ENCODE data around the gene FOXP1. TPM values are rescaled to one million over a fixed set of nuclear protein-coding genes. Genes with fewer than 3 reads are reported as not detected.

FOXP1 gene
- total and polyA plus RNA-seq, 2 of the 13 experiments (the other 11 are each of a cell fraction or from before 2014, with no cell fraction given) = 40.4 to 59.0 TPM

DNA sequence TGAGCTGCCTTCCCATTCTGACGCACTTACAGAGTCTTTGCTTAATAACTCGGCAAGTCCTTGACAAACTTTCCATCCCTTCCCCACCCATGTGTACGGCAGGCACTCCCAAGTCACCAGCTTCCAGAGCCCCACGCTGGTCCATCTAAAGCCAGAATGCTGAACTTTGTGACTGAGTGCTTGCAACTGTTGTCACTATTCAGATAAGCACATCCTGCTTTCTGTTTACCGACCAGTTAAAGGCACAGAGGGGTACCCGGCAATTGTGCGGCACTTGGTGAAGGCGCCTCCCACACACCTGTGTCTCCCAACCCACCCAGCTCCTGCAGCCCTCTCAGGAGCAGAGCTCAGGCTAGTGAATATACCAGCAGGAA is 430.6 kb downstream of the FOXP1 start (continued):
- TF ChIP-seq, protein P1, sequence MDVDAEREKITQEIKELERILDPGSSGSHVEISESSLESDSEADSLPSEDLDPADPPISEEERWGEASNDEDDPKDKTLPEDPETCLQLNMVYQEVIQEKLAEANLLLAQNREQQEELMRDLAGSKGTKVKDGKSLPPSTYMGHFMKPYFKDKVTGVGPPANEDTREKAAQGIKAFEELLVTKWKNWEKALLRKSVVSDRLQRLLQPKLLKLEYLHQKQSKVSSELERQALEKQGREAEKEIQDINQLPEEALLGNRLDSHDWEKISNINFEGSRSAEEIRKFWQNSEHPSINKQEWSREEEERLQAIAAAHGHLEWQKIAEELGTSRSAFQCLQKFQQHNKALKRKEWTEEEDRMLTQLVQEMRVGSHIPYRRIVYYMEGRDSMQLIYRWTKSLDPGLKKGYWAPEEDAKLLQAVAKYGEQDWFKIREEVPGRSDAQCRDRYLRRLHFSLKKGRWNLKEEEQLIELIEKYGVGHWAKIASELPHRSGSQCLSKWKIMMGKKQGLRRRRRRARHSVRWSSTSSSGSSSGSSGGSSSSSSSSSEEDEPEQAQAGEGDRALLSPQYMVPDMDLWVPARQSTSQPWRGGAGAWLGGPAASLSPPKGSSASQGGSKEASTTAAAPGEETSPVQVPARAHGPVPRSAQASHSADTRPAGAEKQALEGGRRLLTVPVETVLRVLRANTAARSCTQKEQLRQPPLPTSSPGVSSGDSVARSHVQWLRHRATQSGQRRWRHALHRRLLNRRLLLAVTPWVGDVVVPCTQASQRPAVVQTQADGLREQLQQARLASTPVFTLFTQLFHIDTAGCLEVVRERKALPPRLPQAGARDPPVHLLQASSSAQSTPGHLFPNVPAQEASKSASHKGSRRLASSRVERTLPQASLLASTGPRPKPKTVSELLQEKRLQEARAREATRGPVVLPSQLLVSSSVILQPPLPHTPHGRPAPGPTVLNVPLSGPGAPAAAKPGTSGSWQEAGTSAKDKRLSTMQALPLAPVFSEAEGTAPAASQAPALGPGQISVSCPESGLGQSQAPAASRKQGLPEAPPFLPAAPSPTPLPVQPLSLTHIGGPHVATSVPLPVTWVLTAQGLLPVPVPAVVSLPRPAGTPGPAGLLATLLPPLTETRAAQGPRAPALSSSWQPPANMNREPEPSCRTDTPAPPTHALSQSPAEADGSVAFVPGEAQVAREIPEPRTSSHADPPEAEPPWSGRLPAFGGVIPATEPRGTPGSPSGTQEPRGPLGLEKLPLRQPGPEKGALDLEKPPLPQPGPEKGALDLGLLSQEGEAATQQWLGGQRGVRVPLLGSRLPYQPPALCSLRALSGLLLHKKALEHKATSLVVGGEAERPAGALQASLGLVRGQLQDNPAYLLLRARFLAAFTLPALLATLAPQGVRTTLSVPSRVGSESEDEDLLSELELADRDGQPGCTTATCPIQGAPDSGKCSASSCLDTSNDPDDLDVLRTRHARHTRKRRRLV (CRISPR knock-in tag; IDR thresholded peaks at IDR 0.05) = no peak
- TF ChIP-seq, protein P2, sequence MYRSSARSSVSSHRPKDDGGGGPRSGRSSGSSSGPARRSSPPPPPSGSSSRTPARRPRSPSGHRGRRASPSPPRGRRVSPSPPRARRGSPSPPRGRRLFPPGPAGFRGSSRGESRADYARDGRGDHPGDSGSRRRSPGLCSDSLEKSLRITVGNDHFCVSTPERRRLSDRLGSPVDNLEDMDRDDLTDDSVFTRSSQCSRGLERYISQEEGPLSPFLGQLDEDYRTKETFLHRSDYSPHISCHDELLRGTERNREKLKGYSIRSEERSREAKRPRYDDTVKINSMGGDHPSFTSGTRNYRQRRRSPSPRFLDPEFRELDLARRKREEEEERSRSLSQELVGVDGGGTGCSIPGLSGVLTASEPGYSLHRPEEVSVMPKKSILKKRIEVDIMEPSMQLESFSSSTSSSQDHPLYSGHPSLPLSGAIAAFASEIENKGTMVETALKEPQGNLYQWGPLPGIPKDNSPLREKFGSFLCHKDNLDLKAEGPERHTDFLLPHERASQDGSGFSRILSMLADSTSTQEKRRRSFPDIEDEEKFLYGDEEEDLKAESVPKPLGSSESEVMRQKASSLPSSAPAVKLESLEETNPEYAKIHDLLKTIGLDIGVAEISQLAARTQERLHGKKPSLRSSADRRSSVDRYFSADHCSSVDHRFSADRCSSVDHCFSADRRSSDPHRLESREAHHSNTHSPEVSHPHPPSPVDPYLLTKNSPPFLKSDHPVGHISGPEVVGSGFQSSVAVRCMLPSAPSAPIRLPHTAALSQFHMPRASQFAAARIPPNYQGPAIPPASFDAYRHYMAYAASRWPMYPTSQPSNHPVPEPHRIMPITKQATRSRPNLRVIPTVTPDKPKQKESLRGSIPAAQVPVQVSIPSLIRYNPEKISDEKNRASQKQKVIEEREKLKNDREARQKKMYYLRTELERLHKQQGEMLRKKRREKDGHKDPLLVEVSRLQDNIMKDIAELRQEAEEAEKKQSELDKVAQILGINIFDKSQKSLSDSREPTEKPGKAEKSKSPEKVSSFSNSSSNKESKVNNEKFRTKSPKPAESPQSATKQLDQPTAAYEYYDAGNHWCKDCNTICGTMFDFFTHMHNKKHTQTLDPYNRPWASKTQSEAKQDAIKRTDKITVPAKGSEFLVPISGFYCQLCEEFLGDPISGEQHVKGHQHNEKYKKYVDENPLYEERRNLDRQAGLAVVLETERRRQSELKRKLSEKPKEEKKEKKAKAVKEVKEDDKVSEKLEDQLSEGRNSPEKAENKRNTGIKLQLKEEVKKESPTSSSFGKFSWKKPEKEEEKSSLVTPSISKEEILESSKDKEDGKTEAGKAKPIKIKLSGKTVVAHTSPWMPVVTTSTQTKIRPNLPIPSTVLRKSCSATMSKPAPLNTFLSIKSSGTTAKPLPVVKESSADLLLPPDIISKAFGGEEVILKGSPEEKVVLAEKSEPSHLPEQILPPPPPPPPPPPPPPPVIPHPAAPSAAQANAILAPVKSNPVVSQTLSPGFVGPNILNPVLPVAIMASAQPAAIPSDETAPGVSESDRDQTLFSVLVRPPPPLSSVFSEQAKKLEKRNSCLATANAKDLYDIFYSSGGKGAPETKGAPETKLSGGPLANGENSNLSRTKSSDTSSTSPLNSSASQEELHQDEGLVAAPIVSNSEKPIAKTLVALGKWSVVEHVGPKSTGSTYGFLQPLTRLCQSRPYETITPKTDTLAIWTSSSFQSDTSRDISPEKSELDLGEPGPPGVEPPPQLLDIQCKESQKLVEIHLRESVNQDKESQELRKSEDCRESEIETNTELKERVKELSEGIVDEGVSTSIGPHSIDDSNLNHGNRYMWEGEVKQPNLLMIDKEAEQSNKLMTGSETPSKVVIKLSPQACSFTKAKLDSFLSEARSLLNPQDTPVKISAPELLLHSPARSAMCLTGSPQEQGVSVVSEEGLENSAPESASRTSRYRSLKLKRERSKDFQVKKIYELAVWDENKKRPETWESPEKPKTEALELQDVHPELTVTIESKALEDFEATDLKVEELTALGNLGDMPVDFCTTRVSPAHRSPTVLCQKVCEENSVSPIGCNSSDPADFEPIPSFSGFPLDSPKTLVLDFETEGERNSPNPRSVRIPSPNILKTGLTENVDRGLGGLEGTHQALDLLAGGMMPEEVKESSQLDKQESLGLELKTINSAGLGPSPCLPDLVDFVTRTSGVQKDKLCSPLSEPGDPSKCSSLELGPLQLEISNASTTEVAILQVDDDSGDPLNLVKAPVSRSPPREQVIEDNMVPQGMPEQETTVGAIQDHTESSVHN (CRISPR knock-in tag; IDR thresholded peaks at IDR 0.05) = 0 out of 2 replicates have a peak, but pooled peaks have one; percentile 53
- TF ChIP-seq, protein P3, sequence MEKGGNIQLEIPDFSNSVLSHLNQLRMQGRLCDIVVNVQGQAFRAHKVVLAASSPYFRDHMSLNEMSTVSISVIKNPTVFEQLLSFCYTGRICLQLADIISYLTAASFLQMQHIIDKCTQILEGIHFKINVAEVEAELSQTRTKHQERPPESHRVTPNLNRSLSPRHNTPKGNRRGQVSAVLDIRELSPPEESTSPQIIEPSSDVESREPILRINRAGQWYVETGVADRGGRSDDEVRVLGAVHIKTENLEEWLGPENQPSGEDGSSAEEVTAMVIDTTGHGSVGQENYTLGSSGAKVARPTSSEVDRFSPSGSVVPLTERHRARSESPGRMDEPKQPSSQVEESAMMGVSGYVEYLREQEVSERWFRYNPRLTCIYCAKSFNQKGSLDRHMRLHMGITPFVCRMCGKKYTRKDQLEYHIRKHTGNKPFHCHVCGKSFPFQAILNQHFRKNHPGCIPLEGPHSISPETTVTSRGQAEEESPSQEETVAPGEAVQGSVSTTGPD (CRISPR knock-in tag; IDR thresholded peaks at IDR 0.05) = no peak
- no peak for TF ChIP-seq ZNF619 (CRISPR knock-in tag; IDR thresholded peaks at IDR 0.05)
- TF ChIP-seq SIN3A (IDR thresholded peaks at IDR 0.05; ENCODE audit: borderline replicate concordance, low read depth, low read length) = no peak
- TF ChIP-seq SYNCRIP (IDR thresholded peaks at IDR 0.05; ENCODE audit: insufficient read depth, low read depth, low read length) = no peak
- TF ChIP-seq, protein P4, sequence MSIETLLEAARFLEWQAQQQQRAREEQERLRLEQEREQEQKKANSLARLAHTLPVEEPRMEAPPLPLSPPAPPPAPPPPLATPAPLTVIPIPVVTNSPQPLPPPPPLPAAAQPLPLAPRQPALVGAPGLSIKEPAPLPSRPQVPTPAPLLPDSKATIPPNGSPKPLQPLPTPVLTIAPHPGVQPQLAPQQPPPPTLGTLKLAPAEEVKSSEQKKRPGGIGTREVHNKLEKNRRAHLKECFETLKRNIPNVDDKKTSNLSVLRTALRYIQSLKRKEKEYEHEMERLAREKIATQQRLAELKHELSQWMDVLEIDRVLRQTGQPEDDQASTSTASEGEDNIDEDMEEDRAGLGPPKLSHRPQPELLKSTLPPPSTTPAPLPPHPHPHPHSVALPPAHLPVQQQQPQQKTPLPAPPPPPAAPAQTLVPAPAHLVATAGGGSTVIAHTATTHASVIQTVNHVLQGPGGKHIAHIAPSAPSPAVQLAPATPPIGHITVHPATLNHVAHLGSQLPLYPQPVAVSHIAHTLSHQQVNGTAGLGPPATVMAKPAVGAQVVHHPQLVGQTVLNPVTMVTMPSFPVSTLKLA (IDR thresholded peaks at IDR 0.05) = no peak
- no peak for TF ChIP-seq ZNF431 (CRISPR knock-in tag; IDR thresholded peaks at IDR 0.05; ENCODE audit: borderline replicate concordance, low read depth)
- TF ChIP-seq SRY (CRISPR knock-in tag; IDR thresholded peaks at IDR 0.05) = no peak
- TF ChIP-seq, protein P5, sequence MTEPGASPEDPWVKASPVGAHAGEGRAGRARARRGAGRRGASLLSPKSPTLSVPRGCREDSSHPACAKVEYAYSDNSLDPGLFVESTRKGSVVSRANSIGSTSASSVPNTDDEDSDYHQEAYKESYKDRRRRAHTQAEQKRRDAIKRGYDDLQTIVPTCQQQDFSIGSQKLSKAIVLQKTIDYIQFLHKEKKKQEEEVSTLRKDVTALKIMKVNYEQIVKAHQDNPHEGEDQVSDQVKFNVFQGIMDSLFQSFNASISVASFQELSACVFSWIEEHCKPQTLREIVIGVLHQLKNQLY (CRISPR knock-in tag; IDR thresholded peaks at IDR 0.05) = peak; percentile 82
- no peak for TF ChIP-seq ZBTB21 (CRISPR knock-in tag; IDR thresholded peaks at IDR 0.05)
